Stimulated activated CD8-positive, alpha-beta memory T cell treated with anti-CD3 and anti-CD28 coated beads, Interleukin-4, amount 100 ng/mL, for 24 hours (primary cell): Measurements from ENCODE around the gene TLR8.
A peak's percentile ranks its signal among the peaks of the same experiment; 100 is the strongest.
"Not testable (repeated sequence)": the region's sequence is repeated elsewhere in the genome, so short reads cannot be mapped to it uniquely, and the experiment has no call there.

ENCODE experiments used
- DNase-seq: peaks from one replicate; pipeline ENCODE4 v3.0.0-alpha.2; 2020; ENCODE audit warnings: low read depth

TLR8 gene

DNA sequence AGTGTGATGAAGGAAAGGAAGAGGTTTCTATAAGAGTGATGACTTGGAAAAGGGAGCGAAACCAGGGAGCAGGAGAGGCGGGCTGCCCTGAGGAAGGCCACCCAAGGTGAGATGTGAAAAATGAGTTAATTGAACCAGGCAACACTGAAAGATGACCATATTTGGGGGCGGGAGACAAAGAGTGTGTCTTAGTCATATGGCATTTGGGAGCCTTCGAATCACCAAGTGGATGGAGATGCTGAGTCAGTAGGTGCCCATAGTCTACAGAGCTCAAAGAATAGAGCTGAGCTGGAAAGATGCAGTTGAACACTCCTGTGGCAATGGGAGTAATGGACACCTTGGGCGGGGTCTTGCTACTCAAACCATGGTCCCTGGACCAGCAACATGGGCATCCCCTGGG, 8.3 kb upstream of the TLR8 start:
- DNase-seq: no peak

DNA sequence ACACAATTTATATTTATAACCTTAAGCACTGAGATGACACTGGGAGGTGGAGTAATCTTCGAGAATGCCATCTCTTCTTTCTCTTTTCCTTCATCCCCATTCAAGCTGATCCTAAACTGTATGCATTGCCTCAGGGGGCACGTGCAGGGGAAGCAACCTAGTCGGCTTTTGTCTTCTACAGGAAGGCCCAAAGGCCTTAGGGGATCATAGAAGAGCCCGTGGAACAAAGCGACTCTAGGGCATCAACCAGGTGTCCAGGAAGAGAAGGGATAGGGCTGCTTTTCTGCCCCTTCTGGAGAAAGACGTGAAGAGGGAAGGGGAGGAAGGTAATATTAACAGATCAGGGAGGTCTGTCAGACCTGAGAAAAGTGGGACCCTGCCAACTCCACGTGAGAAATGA, 6.9 kb upstream of the TLR8 start:
- DNase-seq: no peak

DNA sequence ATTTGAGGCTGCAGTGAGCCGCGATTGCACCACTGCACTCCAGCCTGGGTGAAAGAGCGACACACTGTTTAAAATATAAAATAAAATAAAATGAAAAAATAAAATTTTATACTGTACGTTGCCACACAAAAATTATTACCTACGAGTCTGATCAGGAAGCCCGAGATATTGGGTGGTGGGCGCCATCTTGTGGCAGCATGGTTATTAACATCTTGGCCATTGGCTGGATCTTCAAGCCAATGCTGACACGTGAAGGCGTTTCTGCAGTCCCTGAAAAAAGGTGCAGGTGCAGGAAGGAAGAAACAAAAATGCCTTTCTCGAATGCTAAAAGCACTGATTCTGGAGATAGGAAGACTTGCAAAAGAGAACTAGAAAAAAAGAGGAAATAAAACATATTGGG, 4.9 kb upstream of the TLR8 start:
- DNase-seq: peak; percentile 53

DNA sequence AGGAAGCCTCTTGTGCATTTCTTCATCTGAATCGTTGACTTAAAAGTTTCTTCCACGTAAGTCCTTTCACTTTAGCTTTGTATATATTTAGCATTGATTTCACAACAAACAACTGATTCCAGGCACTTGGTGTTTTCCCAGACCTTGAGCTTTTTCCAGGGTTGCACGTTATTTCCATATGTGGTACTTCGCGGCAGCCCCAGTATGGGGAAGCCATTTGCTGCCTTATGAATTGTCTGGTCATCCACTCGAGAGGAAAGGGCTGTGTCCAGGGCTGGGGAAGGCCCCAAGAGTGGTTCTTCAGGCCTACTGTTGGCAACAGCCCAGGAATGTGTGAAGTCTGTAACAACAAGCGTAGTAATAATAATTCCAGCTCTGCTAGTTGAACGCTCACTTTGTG, 2.8 kb upstream of the TLR8 start:
- no peak for DNase-seq

DNA sequence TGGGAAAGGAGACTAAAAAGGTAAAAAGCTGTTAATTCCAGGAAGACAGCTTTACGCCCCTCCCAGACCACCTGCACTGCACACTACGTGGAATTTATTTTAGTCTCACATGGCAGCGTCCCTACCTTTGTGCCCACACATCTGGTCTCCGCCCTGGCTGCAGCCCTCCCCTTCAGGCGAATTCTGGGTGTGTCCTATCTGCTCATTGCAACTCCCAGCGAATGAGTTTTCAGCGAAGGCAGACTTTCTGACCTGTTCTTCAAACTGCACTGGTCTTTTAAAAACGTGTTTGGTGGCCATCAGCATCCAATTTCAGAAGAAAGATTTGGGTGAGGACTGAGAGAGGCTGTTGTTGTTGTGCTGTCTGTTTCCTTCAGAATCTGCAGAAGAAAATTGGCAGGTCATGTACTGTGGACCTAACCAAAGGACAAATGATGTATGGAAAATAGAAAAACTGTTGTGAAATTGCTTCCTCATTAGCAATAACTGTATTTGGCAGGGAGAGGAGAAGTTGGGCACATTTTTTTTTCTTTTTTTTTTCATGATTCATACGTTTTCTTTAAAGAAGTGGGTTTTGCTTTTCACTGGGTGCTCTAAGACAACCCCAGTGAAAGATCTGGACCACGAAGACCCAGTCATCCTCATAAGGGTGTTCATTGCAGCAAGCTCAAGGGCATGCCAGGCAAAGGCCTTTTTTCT, 4.2 kb downstream of the TLR8 start:
- no peak for DNase-seq

DNA sequence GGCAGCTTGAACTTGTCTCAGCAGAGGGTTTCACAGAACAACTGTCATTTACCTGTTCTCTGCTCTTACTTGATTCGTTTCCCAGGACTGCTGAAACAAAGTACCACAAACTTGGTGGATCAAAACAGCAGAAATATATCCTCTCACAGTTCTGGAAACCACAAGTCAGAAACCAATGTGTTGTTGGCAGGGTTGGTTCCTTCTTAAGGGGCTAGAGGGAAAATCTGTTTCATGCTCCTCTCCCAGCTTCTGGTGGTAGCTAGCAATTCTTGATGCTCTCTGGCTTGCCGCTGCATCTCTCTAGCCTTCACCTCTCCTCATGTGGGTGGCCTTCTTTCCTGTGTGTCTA, 4.7 kb downstream of the TLR8 start:
- DNase-seq: no peak

DNA sequence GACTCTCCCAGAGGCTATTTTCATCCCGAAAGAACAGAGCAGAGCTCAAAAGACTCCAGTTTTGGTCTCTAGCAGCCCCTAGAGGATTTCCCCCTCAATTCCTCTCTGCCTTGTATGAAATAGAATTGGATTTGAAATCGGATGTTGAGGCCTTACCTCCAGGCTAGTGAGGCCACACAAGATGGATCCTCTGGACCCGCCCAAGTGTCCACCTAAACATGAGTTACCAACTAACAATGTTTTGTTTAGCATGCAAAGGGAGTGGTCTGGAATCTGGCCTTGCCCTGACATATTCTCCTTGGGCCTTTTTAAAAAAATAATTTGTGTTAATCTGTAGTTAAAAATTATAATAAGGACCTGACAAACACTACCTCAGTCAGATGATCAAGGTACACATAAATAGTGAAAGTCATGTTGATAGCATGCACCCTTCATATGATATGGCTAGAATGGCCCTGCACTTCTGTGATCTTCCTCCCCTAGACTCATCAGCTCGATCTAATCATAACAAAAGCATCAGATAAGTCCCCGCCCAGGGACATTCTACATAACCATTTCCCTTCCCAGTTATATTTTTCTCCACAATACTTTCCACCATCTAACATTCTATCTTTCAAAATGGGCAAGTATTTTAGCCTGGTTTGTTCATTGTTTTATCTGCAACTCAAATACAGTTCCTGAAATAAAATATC, 6.5 kb downstream of the TLR8 start:
- DNase-seq: no peak

DNA sequence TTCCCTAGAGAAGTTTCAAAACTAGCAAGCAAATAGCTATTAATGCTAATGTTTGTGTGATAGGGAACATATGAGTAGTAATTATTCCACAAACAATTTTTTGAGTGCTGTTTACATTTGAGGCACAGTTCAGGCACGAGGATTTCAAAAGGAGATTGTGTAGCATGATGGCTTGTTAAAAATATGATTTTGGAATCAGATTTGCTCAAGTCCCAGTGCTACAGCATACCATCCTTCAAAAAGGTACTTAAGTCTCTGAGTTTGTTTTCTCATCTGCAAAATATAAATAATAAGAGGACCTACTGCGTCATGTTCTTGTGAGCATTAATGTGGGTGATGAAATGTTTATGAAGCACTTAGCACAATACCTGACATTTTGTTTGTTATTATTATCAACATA, 11.3 kb downstream of the TLR8 start:
- no peak for DNase-seq

DNA sequence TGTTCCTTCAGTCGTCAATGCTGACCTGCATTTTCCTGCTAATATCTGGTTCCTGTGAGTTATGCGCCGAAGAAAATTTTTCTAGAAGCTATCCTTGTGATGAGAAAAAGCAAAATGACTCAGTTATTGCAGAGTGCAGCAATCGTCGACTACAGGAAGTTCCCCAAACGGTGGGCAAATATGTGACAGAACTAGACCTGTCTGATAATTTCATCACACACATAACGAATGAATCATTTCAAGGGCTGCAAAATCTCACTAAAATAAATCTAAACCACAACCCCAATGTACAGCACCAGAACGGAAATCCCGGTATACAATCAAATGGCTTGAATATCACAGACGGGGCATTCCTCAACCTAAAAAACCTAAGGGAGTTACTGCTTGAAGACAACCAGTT, 12.6 kb downstream of the TLR8 start:
- DNase-seq: no peak

DNA sequence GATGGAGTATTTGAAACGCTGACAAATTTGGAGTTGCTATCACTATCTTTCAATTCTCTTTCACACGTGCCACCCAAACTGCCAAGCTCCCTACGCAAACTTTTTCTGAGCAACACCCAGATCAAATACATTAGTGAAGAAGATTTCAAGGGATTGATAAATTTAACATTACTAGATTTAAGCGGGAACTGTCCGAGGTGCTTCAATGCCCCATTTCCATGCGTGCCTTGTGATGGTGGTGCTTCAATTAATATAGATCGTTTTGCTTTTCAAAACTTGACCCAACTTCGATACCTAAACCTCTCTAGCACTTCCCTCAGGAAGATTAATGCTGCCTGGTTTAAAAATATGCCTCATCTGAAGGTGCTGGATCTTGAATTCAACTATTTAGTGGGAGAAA, 13.2 kb downstream of the TLR8 start:
- DNase-seq: no peak

DNA sequence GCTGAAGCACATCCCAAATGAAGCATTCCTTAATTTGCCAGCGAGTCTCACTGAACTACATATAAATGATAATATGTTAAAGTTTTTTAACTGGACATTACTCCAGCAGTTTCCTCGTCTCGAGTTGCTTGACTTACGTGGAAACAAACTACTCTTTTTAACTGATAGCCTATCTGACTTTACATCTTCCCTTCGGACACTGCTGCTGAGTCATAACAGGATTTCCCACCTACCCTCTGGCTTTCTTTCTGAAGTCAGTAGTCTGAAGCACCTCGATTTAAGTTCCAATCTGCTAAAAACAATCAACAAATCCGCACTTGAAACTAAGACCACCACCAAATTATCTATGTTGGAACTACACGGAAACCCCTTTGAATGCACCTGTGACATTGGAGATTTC, 14.6 kb downstream of the TLR8 start:
- DNase-seq: no peak

DNA sequence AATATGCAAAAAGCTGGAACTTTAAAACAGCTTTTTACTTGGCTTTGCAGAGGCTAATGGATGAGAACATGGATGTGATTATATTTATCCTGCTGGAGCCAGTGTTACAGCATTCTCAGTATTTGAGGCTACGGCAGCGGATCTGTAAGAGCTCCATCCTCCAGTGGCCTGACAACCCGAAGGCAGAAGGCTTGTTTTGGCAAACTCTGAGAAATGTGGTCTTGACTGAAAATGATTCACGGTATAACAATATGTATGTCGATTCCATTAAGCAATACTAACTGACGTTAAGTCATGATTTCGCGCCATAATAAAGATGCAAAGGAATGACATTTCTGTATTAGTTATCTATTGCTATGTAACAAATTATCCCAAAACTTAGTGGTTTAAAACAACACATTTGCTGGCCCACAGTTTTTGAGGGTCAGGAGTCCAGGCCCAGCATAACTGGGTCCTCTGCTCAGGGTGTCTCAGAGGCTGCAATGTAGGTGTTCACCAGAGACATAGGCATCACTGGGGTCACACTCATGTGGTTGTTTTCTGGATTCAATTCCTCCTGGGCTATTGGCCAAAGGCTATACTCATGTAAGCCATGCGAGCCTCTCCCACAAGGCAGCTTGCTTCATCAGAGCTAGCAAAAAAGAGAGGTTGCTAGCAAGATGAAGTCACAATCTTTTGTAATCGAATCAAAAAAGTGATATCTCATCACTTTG, 15.6 kb downstream of the TLR8 start:
- no peak for DNase-seq

DNA sequence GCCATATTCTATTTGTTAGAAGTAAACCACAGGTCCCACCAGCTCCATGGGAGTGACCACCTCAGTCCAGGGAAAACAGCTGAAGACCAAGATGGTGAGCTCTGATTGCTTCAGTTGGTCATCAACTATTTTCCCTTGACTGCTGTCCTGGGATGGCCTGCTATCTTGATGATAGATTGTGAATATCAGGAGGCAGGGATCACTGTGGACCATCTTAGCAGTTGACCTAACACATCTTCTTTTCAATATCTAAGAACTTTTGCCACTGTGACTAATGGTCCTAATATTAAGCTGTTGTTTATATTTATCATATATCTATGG, 16.1 kb downstream of the TLR8 start:
- DNase-seq: no peak

DNA sequence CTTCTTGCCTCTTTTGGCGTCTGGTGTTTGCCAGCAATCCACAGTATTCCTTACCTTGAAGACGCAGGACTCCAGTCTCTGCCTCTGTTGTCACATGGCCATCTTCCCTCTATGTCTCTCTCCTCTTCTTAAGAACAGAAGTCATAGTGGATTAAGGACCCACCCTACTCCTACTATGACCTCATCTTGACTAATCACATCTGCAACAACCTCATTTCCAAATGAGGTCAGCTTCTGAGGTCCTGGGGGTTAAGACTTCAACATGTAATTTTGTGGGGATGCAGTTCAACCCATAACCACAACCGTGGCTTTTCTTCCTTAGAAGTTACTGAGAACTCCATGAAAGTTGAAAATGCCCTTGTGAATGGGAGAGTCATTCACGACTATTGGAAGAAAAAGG, 23.3 kb downstream of the TLR8 start:
- DNase-seq: no peak

DNA sequence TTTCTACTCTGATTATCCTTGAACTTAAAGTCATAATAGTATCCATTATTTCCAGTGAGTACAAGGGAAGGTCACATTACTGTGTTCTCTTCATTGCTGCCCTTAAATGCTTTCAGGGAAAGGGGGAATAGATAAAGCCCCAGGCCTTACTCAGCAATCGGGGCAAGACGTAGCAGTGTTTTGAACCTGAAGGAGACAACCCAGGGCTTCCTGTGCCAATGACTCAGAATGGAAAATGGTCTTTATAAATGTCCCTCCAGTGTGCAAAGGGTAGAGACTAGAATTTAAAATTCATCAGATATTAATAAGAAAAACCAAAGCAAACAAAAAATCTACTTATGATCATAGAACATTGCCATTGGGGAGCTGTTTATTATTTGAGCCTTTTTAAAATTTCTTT, 23.7 kb downstream of the TLR8 start:
- no peak for DNase-seq

DNA sequence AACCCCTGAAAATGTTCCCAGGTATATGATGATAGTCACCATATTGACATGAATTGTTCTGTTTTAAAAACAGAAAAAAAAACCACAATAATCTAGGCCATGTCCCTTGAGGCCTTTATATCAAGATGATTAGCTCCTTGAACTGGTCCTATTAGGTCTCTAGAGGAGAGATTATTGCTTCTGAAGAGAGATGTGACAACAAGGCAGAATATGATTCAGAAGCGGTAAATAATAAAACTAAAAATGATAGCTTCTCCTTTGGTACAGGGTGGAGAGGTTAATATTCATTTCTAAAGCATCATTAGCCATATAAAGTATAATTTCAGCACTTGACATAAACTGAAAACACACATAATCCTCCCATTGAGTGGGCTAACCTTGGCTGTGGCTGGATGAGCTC, 25.8 kb downstream of the TLR8 start:
- DNase-seq: no peak

DNA sequence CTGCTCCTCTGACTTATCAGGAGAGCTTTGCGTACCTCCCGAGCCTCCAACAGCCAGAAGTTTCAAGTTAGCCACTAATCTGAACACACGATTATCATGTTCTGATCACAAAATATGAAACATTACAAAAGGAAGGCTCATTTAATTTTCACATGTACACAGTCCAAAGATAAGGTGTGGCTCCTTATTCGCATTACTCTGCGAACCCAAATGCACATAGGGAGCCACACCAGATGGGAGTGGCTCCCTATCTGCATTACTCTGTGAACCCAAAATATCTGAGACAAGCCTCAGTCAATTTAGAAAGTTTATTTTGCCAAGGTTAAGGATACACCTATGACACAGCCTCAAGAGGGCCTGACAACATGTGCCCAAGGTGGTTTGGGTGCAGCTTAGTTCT, 28.4 kb downstream of the TLR8 start:
- no peak for DNase-seq

DNA sequence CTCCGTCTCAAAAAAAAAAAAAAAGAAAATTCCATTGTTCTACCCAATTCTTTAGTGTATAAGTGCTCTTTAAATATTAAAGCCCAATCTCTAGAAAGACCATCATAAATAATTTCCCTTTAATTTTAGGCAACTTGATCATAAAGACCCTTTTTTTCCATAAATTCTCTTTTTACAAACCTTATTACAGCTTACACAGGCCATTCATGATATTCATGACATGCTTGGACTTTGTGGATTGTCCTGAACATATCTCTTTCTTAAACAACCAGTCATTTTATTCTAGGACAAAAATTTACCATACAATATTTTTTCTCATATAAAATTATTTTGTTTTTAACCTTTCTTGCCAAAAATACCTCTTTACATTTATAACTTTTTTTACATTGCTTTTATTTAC, 30.5 kb downstream of the TLR8 start:
- no peak for DNase-seq

DNA sequence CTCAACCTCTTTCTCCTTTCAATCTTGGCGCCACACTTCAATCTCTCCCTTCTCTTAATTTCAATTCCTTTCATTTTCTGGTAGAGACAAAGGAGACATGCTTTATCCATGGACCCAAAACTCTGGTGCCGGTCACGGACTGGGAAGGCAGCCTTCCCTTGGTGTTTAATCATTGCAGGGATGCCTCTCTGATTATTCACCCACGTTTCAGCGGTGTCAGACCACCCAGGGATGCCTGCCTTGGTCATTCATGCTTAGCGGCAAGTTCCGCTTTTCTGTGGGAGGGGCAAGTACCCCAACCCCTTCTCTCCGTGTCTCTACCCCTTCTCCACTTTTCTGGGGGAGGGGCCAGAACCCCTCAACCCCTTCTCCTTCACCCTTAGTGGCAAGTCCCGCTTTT, 34.1 kb downstream of the TLR8 start:
- DNase-seq: not testable (repeated sequence)

DNA sequence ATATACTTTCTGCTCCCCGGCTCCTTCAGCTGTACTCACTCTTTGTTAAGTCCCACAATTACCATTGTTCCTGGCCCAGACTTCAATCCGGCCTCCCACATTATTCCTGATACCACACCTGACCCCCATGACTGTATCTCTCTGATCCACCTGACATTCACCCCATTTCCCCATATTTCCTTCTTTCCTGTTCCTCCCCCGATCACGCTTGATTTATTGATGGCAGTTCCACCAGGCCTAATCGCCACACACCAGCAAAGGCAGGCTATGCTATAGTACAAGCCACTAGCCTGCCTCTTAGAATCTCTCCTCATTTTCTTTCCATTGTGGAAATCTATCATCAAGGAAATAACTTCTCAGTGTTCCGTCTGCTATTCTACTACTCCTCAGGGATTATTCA, 37.2 kb downstream of the TLR8 start:
- DNase-seq: not testable (repeated sequence)

DNA sequence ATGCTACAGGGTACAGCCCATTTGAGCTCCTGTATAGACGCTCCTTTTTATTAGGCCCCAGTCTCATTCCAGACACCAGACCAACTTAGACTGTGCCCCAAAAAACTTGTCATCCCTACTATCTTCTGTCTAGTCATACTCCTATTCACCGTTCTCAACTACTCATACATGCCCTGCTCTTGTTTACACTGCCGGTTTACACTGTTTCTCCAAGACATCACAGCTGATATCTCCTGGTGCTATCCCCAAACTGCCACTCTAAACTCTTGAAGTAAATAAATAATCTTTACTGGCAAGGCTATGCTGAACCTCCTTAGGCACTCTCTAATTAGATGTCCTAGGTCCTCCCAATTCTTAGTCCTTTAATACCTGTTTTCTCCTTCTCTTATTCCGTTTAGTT, 38.0 kb downstream of the TLR8 start:
- DNase-seq: not testable (repeated sequence)

DNA sequence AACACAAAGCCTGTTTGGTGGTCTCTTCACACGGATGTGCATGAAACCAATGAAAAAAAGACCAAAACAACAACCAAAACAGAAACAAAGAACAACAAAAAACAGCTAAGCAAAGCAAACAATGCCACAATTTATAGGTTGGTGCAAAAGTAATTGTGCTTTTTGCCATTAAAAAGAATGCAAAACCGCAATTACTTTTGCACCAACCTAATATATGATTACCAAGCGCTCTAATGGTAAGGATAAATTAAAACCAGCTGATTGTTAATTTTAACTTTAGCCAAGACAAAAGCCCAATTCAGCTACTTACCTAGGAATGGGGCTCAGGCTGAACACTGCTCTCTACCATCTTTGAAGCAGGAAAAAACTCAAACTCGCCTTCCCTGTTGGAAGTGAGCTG, 39.1 kb downstream of the TLR8 start:
- no peak for DNase-seq

DNA sequence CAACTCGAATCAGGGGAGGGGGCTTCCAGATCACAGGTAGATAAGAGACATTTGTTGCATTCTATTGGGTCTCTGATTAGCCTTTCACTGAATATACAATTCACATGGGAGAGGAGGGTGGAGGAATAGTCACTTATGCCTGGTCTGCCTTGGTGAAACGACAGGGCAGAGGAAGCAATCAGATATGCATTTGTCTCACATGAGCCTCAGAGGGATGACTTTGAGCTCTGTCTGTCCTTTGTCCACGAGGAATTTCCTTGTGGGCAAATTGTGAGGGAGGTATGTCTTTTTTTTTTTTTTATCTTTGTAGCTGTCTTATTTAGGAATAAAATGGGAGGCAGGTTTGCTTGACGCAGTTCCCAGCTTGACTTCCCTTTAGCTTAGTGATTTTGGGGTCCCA, 40.0 kb downstream of the TLR8 start:
- DNase-seq: no peak
